HEK293T (cell line): ENCODE results near the gene MKI67.

Source experiments
- ARNT ChIP-seq: fragments of 450-650 bp; IDR thresholded peaks from 2 replicates; pipeline ENCODE4 v1.6.1; 2017; ENCODE audit warnings: mild to moderate bottlenecking
- FOXK2 ChIP-seq: fragments of 450-650 bp; IDR thresholded peaks from 2 replicates; pipeline ENCODE4 v1.6.1; 2016; ENCODE audit warnings: mild to moderate bottlenecking
- NFRKB ChIP-seq: fragments of 450-650 bp; IDR thresholded peaks from 2 replicates; pipeline ENCODE4 v1.6.1; 2016; ENCODE audit warnings: mild to moderate bottlenecking, moderate library complexity
- PKNOX1 ChIP-seq: fragments of 450-650 bp; IDR thresholded peaks from 2 replicates; pipeline ENCODE4 v1.6.1; 2016
- SP1 ChIP-seq: fragments of 450-650 bp; IDR thresholded peaks from 2 replicates; pipeline ENCODE4 v1.6.1; 2017
- TARDBP ChIP-seq: fragments of 450-650 bp; IDR thresholded peaks from 2 replicates; pipeline ENCODE4 v1.6.1; 2016

- TF ChIP-seq NFRKB = no peak
- no peak for TF ChIP-seq TARDBP
- no peak for TF ChIP-seq SP1
- TF ChIP-seq ARNT = no peak
- TF ChIP-seq PKNOX1 = no peak
- TF ChIP-seq FOXK2 = no peak
Measured at GRCh38 chr10:128072941-128073645, 53.1 kb downstream of the MKI67 start.
